NOMO-1 treated with dmso at 0.1 percent for 144 hours (cell line): ENCODE data around the gene FNIP2.
"Not testable (repeated sequence)": the region's sequence is repeated elsewhere in the genome, so short reads cannot be mapped to it uniquely, and the experiment has no call there.

Experiments
- DNase-seq: peaks from one replicate; lab custom pipeline; 2025; ENCODE audit not compliant: unreplicated experiment; lab: John Stamatoyannopoulos, UW

The FNIP2 gene

DNA sequence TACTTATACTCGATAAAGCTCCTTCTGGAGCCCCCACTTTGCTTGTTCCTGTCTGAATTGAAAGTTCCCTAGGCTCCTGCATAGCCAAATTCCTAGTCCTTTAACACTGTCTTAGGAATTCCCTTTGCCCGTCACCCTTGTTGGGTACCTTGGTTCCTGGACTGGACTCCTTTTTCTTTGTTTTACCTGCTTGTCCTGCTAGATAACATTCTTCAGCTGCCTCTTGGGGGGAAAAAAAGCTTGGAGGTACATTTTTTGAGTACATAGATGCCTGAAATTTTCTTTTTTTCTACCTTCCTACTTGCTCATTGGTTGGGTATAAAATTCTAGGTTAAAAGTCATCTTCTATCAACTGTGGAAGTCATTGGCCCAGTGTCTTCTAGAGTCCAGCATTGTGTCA lies 179.2 kb downstream of the FNIP2 start:
- DNase-seq, result no peak

DNA sequence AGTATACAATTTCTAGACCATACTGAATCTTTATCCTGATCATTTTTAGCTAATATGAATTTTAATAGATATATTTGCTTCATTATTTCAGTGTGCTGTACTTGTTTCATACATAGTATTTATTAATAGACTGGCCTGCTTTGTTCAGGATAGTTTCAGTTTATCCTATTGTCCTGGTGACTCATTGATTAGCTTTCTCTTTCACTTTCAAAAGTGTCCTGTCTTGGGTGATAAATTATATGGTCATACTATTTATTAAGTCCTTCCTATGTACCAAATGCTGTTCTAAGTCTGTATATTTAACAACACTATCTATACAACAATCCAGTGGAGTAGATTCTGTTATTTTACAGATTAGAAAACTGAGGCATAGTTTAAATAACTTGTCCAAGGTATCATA lies 180.3 kb downstream of the FNIP2 start:
- no peak for DNase-seq

DNA sequence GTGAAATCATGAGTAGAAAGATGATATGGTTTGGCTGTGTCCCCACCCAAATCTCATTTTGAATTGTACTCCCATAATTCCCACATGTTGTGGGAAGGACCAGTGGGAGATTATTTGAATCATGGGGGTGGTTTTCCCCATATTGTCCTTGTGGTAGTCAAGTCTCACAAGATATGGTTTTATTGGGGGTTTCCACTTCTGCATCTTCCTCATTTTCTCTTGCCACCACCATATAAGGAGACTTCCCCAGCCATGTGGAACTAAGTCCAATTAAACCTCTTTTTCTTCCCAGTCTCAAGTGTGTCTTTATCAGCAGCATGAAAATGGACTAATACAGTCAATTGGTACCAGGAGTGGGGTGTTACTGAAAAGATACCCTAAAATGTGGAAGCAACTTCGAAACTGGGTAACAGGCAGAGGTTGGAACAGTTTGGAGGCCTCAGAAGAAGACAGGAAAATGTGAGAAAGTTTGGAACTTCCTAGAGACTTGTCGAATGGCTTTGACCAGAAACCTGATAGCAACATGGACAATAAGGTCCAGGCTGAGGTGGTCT lies 183.5 kb downstream of the FNIP2 start:
- DNase-seq, result not testable (repeated sequence)

GRCh38 chr4:158956345-158956744 lies 187.5 kb downstream of the FNIP2 start:
- DNase-seq, result not testable (repeated sequence)

DNA sequence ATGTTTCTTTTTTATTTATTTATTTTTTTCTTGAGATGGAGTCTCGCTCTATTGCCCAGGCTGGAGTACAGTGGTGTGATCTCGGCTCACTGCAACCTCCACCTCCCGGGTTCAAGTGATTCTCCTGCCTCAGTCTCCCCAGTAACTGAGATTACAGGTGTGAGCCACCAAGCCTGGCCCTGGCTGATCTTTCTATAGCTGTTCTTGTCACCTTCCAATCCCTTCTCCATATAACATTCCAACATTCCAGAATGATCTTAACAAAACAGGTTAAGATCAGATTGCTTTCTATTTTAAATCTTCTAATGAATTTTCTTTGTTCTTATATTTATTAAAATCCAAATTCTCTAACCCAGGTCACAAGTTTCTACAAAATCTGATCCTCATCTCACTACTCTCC lies 188.1 kb downstream of the FNIP2 start:
- not testable (repeated sequence) for DNase-seq
